Activated CD8-positive, alpha-beta memory T cell treated with anti-CD3 and anti-CD28 coated beads for 24 hours (primary cell): ENCODE results near the gene SPAG6.
A peak's percentile ranks its signal among the peaks of the same experiment; 100 is the strongest.

Experiments used
- DNase-seq: peaks from one replicate; pipeline ENCODE4 v3.0.0-alpha.2; 2020

The SPAG6 gene

DNA sequence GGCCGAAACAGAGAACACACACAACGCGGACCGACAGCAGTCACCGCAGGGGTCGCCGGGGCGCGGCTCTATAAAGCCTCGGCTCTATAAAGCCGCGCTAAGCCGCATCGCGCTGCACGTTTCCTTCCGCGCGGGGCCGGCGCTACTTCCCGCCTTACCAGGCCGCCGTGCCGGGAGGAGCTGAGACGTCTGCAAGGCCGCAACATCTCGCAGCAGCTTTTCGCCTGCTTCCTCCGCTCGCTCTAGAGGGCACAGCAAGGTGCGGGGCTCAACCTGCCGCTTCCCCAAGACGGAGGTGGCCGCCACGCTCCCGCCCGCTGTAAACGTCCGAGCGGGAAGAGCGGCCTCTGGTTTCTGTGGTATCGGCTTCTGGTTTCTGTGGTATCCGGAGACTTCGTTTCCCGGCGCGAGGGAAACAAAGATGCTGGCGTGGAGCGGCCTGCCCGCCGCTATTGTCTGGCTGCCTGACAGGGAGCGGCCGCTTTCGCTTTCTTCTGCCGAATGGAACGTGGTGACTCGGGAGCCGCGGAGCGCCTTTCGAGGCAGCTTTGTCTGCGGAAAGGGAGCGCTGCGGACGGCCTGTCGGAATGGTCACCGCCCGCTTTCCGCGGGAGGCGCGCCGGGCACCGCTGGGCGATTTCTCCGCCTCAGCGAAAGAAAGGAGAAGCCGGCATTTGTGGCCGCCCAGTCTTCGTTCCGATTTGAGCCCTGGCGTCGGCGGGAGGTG is 91.8 kb downstream of the SPAG6 start:
- DNase-seq = peak; percentile 94

DNA sequence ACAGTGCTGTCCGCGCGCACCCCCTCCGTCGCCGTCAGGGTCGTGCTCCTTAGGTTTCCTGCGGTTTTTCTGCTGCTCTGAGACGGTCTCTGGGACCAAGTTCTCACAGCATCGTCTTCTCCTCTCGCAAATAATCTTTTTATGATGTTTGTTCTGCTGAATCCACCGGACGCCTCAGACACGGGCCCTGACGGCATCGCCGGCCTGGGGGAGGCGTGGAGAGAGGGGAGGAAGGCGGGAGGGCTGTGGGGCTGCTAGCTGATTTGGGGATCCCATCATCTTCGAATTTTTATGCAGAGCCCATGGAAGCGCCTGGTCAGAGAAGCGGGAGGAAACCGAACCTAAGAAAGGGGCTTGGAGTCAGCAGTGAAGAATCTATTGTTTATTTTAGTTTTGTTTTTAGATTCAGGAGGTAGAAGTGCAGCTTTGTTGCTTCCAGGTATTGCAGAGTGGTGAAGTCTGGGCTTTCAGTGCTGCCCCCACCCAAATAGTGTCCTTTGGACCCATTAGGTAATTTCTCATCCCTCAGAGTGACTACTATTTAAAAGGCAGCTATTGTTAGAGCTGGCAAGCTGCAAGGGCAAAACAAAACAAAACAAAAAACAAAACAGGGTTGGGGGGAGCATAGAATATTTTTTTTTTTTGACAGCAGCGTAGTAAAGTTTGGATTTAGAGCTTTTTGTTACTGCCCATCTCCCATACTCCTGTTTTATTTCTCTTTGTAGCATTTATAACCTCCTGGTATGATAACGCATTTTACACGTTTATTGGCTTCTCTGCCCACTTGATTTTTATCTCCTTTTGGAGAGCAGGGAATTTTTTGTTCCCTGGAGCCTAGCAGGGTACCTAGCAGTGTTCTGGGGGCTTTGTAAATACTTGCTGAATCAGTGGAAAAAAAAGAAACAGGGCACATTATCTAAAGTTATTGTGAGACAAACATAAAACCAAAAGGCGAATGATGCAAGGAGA is 92.6 kb downstream of the SPAG6 start:
- no peak for DNase-seq

DNA sequence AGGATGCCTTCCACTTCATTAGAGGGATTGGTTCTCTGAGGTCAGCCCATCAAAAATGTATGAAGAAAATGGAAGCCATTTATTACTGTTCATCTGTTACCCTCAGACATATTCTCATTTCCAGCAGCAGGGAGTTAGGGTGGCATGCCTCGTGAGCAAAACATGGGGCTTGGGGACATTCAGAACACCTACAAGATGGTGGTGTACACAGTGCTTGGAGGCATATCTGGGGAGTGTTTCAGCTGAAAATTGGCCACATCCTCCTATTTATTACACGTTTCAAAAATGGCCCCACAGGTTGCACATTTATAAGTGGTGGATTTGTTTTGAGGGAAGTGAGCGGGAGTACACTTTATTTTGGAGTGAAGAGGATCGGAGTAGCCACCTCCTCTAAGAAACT is 93.4 kb downstream of the SPAG6 start:
- no peak for DNase-seq

DNA sequence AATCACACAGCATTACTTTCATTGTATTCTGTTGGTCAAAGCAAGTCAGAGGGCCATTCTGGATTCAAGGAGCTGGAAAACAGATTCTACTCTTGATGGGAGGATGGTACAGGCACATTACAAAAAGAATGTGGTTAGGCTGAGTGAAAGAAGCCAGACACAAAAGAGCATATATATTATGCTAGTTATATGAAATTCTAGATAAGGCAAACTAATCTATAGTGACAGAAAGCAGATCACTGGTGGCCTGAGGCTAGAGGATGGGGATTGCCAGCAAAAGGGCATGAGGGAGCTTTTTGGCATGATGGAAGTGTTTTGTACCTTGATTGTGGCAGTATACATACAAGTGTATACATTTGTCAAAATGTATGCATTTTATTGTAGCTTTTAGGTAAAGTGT is 96.8 kb downstream of the SPAG6 start:
- DNase-seq = no peak

DNA sequence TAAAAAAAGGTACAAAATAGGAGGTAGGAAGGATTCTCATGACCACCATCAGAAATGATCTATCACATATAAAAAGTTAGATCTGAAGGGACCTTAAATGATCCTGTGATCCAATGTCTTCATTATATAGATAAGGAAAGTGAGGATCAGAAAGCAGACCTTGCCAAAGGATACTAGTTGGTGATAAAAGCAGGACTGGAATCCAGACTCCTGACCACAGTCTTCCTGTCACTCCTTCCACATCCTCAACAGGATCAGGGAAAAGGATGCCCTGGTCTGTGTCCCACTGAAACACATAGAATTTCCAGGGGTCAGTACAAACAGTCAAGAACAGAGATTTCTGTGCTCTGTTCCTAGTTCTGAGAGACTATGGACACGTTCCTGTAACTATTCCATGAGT is 97.2 kb downstream of the SPAG6 start:
- no peak for DNase-seq

DNA sequence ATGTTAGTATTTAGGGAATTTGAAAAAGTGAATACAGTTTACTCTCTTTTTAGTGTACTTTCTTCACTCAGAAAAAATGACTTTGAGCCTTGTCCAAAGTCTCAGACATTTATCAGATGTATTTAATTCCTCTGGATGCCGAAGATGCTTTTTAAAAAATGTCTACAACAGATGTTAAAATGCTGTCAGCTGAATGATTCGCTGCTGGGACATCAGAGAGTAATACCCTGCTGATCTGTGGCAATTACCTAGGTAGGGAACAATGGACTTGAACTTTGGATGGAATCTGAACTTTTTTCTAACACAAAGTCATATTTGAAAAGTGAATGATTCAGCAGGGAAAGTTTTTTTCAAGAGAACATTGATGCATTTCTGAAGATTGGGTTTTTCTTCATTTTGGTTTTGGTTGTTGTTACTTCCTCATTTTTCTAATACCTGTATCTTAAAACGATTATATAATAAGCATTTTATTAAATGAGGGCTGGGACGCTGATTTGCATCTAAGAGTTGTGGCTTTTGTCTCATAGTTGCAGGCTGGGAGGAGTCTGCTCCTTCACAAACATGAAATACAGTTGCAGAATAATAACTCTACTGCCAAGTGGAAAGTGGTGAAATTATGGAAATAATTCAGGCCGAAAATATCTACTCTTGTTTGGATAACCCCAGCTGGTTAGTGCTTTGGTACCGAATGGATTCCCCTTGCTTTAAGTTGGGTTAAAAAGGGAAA is 98.0 kb downstream of the SPAG6 start:
- DNase-seq = no peak

DNA sequence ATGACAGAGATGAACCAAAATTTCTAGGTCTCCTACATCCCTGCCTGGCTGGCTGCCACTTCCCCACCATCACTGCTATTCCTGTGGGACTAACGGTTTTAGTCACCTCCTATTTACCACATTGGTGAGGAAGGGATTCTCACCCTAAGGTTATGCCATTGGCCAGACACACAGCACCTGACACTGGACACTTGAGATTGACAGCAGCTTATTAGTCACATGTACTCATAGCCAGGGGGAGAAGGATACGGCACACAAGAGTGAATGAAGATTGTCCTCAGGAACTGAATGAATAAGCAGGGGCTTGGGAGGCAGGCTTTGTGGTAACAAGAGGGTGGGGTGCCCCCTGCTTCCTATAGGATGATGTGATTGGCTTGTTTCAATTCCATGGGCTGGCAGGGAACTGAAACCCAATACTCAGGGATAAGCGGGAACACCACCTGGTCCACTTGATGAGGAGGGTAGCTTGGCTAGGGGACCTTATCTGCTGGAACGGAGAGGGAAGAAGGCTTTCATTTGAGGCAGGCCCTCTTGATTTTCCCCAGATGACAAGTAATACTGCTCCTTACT is 99.0 kb downstream of the SPAG6 start:
- no peak for DNase-seq

DNA sequence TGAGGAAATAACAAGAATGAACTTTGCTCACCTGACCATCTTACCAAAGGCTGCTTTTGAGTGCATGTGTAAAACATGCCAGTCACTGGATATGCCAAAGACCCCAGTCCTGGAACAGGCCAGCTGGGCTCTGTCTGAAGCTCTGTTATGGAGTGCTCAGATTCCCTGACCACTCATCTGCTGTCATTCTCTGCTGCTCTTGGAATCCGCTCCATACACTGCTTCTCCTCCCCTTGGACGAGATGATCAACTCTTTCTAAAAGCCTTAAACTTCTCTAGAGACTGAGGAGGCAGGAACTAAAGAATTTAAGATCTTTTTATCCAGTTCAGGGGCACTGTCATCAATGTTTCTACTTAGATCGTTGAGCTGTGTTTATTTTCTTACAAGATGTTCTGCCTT is 100.2 kb downstream of the SPAG6 start:
- no peak for DNase-seq

DNA sequence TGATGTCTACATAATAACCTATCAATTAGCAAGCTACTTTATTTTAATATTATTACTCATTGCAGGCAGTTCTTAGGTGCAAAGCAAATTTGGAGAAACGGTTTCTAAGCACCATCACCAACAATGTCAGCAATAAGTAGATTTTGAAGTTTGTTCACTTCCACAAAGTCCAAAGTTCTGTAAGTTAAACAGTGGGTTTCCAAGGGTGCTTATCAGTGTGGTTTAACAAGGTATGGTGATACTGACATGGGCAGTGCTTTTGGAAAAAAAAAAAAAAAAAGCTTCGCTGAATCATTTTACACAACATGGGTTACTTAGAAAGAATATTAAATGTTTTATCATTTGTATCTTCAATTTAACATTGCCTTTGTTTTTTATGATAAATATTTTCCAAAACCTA is 101.8 kb downstream of the SPAG6 start:
- DNase-seq = no peak

DNA sequence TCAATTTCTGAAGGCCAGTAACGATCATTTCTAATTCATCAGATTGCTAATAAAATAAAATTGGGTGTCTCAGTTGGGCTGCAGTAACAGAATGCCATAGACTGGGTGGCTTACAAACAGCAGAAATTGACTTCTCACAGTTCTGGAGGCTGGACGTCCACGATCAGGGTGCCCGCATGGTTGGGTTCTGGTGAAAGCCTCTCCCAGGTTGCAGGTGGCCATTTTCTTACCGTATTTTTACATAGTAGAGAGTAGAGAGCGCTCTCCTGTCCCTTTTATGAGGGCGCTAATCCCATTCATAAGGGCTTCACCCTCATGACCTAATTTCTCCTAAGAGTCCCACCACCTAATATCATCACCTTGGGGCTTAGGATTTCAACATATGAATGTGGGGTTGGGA is 106.0 kb downstream of the SPAG6 start:
- no peak for DNase-seq

DNA sequence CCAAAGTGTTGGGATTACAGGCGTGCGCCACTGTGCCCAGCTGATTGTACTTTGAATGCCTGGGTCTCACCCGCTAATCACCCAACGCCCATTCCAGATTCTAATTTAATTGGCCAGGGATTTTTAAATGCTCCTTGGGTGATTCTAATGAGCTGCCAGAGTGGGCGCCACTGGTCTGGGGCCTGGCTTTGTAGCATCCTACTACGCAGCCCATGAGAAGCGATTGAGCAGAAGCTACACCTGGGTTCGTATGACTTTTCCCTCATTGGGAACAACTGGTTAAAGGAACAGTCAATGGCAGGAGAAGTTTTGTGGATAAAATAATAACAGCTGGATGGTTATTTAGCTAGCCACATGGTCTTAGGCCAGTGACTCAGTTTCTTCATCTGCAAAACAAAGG is 108.0 kb downstream of the SPAG6 start:
- DNase-seq = no peak

DNA sequence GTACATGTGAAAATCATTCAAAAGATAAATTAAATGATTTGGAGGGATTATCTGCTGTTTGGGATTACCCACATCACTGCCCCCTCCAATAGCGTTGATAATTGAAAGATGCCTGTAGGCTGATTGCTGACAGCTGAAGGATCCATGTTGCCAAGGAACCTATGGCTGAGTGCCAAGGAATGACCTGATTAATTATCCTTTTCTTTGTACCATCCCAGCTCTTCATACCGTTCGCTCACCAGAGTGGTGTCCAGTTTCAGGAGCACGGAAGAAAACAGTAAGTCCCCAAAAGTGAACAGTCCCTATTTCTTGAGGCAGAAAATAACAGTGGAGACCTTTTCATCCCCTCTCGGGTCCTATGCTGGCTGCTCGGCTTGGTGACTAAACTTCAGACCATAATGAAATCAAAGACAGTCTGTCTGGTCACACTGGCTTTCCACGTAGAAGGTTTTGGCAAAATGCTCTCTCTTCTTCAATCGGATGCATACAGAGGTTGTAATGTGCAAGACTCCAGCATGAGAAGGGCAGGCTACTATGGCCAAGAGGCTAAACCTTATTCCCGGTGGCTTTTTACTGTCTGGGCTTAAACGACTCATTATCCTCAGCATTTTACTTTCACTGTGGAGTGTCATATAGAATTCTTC is 108.8 kb downstream of the SPAG6 start:
- no peak for DNase-seq

DNA sequence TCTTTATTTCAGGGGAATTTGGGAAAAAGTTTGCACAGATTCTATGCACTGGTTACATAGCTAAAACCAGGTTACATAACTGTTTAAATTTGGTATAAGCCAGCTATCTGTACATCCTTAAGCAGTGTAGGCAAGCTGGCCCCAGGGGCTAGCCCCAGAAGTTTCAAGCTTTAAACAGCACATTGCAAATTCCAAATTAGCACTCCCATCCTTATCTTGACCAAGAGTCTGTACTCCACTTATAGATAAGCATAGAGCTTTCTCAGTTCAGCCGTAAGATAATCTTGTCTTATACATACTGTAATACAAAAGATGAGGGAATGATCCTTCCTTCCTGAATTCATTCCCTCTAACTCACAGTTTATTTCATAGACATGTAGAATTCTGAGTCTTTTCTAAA is 109.3 kb downstream of the SPAG6 start:
- no peak for DNase-seq

DNA sequence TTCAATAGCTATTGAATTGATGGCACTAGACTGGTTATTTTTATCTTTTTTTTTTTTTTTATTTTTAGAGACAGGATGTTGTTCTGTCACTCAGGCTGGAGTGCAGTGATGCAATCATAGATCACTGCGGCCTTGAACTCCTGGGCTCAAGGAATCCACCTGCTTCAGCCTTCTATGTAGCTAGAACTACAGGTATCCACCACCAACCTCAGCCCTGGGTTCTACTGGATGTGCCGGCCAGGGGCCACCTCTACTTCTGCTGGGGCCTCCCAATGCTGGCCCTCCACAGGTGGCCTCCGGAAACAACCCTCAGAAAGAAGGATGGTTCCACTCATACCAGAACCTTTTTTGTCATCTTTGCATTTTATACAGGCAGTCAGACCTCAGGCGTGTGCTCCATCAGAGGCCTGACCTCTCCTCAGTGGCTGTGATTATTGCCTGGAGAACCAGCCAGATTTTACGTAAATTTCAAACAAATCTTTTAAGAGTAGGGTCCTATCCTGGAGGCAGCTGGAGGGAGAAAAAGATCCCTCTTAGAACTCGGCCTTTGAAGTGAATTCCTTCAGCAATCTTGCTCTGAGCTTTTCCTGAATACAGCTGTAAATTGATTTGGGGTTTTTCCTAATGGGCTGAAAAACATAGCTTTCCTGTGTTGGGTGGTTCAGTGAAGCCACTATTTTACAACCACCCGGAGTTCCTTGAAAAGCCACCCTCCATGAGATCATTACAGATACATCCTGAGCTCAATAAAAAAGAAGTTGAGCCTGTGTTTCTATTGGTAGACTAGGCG is 110.0 kb downstream of the SPAG6 start:
- DNase-seq = no peak

DNA sequence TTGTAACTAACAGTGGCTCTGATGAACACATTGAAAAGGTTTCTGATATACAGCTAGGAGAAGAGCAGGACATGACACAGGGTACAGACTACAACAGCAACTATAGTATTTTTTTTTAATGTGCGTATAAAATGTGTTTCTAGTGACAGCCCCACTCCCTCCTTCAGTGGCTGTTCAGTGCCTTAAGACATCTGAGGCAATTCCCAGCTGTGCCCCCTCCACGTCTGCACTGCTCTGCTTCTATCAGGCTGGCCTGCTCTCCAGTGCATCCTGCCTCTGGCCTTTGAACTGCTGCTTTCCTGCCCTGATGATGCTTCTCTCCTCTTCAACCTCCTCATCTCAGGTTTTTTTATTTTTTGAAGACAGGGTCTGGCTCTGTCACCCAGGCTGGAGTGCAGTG is 111.2 kb downstream of the SPAG6 start:
- no peak for DNase-seq

DNA sequence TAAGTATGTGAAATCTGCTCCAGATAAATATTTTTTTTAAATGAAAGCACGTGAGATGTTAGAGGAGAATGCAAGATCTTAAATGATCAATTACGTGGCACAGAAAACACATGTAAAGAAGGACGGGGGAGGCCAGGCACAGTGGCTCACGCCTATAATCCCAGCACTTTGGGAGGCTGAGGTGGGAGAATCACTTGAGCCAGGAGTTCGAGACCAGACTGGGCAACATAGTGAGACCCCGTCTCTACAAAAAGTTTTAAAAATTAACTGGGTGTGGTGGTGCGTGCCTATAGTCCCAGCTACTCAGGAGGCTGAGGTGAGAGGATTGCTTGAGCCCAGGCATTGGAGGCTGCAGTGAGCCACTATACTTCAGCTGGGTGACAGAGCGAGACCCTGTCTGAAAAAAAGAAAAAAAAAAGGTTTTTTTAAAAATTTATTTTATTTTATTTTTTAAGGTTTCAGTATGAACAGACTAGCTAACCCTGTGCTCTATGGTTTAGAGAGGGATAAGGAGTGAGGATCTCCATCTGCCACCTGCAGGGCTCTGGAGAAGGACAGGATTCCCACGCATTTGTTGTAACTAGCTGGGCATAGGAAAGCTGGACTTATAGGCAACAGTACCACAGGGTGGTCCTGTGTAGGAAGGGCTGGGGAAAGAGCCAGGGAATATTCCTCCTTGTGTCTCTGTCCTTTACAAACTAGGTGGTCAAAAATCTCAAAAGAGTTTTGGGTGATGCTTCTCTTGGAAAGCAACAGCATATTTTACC is 113.2 kb downstream of the SPAG6 start:
- no peak for DNase-seq

DNA sequence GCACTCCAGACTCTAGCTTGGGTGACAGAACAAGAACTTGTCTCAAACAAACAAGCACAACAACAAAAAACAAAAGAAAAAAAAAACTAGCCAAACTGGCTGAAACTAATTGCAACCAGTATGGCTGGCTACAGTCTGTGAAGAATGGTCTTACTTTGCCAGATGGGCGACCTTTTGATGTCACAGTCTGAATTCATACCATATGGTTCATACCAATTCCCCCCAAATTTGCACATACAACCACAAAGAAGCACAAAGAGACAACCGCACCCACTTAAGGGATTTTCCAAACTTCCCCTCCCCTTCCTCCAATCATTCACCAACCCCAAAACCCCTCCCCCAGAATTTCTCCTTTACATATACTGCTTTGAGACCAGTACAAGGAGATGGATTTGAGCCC is 114.2 kb downstream of the SPAG6 start:
- no peak for DNase-seq

DNA sequence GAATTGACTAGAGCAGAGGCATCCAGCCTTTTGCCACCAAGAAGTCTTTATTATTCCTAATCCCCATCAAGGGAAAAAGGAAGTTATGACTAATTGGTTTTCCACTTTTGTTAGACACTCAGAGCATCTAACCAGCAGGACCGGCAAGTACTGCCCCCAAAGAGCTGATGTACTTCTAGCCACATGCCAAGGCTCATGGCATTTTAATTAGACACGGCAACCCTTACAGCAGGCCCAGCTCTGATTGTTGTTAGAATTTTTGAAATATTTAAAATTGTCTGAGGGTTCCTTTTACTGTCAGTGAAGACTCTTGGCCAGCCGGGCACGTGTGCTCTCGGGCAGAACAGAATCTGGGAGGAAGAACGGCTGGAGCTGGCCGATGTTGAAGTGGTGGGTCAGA is 114.8 kb downstream of the SPAG6 start:
- DNase-seq = no peak

DNA sequence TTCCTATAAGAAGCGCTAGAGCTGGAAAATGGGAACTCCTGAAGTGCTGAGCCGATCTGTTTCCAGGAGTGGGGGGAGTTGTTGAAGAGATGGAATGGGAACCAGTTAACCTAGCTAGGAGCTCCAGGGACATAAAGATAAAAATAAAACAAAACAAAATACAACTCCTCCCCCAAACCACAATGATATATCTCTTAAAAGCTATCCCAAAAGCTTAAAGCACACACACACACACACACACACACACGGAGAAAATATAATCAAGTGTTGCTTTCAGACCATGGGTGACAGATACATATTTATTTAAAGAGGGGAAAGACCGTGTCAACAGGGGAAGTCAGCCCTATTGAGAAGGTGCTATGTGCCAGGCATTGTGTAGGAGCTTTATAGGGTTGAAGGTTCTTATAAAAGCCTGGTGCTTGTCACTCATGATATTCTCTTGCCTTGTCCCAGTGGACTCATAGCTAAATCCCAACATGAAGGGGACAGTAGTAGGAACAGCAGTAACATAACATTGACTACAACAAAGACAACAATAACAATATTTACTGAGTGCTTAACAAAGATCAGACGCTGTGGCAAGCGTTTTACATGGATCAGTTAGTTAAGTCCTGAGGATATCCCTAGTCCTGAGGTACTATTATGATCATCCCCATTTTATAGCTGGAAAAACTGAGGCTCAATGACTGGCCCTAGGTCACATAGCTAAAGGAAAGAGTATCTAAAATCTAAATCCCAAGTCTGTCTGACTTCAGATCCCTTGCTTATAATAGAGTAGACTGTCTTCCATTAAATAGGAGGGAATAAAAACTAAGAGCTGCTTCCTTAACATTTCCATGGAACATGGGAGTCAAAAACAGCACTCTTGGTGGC is 115.5 kb downstream of the SPAG6 start:
- DNase-seq = no peak

DNA sequence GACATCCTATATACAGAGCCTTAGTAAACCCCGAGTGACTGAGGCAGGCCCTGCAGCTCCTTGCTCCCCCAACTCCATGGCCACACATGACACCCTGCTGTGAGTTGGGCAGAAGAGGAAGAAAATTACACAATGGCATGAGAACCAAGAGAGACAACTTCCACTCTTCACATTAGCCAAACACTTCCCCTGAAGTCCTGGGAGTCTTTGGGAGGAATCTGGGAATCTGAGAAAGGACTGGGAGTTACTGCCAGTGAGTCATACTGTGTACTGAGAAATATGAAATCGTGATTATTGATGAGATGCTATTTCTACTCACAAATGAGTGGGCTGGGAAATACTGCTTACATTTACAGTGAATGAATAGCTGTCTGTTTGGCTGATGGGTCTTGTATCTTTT is 116.6 kb downstream of the SPAG6 start:
- no peak for DNase-seq
